ENCODE data around the gene SLC16A5. TPM values are rescaled to one million over a fixed set of nuclear protein-coding genes. Genes with fewer than 3 reads are reported as not detected.

Gene SLC16A5
- polyA plus RNA-seq, 1 donor = 6.9 TPM

DNA sequence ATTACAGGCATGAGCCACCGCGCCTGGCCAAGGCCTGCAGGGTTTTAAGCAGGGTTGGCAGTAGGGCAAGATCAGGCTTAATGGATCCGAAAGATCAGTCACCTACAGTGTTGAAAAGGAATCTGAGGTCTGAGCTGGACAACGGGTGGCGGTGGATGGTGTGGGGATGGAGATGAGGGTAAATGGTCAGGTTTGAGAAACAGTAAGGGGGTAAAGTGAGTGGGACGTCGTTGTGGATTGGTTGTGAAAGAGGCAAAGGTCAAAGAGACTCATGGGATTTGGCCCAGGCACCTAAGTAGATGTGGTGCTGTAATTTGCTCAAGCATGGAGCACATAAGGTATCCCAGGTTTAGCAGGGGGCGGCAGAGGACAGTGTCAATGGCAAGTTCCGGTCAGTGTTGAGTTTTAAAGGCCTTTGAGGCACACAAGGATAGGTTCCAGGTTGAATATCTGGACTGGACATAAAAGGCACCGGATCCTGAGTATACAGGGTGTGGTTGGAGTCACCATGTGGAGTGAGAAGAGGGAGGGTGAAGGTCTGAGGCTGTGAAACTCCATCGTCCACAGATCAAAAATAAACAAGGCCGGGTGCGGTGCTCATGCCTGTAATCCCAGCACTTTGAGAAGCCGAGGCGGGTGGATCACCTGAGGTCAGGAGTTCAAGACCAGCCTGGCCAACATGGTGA, 1.1 kb upstream of the SLC16A5 start:
- DNase-seq (ENCODE audit: low read depth) = no peak

DNA sequence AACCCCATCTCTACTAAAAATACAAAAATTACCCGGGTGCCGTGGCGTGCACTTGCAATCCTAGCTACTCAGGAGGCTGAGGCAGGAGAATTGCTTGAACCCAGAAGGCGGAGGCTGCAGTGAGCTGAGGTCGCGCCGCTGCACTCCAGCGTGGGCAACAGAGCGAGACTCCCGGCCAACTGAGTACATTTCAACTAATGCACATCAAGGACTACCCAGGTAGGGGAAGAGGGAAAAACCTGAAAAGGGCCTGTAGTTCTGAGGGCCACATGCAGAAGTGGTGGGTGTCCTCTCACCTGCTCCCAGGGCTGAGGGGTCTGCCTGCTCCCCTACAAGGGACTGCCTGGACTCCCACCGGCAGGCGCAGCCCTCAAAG, 584 bp upstream of the SLC16A5 start:
- DNase-seq (ENCODE audit: low read depth) = no peak

DNA sequence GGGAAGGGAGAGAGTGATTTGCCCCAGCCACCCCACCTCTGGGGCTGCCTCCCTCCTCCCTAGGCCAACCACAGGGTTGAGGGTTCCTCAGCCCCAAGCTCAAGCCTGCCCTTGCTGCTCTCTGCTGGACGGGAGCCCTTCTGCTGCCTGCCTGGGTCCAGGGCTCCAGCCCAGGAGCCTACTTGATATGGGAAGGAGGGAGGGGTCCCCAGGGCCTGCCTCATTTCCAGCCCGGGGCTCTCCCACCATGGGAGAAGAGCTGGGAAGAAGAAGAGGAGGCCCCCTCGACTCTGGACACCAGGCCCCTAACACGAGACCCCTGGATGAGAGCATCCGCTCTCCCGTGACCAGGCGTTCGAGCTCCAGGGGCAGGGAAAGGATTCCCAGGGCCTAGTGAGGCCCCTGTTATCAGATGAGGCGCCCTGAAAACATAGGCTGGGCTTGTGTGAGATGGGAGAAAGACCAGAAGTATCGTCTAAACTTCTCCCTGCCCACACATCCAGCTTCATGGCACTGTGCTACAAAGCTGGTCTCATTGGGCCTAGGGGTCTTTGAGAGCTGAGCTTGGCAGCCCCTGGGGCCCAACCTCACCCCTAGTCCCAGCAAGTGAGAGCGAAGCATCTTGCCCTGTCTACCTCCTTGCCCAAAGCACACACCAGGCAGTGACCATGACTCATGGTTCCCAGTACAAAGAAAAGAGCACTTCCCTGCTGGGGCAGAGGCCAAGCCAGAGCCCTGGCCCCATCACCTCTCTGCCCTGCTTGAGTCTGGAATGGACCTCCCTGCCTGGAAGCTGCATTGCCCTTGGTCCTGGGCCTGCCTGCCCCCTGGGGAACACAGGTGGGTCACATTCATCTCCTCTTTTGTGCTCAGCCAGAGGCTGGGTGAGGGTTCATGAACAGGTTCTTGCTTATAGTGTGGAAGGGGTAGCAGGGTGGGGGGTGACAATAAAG, 987 bp downstream of the SLC16A5 start:
- DNase-seq (ENCODE audit: low read depth) = no peak

DNA sequence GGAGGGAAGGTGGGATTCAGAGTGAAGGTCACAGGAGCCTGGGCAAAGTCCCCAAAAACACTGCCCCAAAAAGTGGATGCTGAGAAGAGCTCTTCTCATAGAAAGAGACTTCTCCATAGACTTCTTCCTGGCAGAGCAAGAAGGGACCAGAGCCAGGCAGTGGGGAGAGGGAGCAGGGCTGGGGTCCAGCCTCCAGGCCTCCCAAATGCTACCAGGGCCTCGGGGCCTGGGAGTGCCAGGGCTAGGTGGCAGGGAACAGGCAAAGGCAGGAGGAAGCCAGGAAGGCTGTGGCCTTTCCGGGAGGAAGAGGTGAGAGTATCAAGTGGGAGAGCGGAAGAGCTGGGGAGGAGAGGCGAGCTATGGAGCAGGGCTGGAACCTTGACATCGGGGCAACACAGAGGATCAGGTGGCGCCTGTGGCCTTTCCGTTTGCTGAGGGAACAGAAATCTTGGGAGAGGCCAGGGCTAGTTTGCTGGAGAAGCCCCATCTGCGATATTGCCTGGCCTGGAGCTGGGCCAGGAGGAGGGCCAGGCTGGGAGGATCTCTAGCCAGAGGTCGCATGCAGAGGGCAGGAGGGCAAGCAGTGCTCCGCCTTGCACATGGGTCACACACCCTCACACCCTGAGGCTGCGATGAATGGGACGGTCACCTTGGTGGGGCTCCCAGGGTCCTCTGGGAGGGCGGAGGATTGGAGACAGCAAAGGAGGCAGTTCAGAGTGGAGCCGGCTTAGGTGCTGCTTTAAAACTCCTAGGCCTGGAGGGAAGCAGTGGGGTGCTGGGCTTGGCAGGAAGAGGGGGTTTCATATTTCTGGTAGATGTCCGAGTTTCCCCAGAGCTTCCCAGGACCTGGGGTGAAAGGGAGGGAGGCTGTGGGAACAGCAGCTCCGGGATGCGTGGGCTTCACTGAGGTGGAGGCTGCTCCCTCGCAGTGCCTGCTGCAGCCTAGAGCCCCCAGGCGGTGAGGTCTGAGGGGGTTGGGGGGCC, 3.4 kb downstream of the SLC16A5 start:
- DNase-seq (ENCODE audit: low read depth) = no peak

DNA sequence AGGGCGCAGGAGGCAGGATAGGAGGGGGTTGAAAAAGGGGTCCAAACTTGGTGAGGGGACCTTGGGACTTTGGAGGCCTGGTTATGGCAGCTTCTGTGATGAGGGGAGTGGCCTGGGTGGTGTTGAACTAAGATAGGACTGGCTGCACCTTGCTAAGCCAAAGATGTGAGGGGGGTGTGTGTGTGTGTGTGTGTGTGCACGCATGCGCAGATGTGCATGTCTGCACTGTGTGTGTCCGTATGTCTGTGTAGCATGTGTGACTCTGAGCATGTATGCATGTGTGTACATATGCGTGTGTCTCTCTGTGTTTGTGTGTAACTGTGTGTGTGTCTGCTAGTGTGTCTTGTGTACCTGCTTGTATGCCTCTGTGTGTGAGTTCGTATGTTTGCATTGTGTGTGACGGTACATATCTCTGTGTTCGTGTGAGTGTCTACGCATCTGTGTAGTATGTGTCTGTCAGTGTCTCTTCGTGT, 4.1 kb downstream of the SLC16A5 start:
- DNase-seq (ENCODE audit: low read depth) = no peak

DNA sequence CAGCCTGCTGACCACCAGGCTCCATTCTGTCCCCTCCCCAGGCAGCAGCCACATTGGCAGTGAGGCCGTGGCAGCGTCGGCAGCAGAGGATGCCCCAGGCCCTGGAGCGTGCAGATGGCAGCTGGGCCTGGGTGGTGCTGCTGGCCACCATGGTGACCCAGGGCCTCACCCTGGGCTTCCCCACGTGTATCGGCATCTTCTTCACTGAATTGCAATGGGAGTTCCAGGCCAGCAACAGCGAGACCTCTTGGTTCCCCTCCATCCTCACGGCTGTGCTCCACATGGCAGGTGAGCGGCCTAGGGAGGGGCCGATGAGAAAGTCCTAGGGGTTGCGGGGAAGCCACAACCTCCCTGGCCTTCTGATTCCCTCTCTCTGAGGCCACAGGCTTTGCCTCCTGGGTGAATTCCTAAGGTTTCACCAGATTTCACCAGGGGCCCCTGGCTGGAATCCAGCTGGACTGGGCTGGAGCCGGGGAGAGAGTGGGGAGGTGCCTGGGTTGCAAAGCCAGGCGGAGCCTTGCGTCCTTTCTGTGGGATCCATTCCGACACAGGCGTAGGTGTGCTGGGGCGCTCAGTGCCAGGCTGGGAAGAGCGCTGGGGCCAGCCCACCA, 5.9 kb downstream of the SLC16A5 start:
- no peak for DNase-seq (ENCODE audit: low read depth)

DNA sequence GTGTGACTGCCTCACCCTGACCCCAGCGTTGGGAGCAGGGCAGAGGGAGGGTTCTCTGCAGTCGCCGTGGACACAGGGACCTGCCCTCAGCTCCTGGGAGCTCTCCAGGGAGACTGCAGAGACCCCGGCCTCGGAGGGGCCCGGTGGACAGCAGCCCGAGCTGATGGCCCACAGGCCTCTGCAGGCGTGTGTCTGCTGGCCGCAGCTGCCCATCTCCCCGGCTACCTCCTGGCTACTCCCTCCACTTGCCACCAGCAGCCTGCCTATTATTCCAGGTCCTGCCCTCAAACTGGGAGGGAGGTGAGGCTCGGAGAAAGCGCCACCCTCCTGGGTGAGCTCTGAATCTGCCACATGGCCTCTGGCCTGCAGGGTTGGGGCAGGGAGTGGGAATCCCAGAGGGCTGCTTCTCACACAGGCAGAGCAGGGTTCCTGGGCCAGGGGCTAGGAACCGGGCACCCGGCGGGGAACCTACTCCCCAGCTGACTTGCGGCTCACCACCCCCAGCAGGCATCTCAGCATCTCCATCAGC, 7.2 kb downstream of the SLC16A5 start:
- DNase-seq (ENCODE audit: low read depth) = no peak

DNA sequence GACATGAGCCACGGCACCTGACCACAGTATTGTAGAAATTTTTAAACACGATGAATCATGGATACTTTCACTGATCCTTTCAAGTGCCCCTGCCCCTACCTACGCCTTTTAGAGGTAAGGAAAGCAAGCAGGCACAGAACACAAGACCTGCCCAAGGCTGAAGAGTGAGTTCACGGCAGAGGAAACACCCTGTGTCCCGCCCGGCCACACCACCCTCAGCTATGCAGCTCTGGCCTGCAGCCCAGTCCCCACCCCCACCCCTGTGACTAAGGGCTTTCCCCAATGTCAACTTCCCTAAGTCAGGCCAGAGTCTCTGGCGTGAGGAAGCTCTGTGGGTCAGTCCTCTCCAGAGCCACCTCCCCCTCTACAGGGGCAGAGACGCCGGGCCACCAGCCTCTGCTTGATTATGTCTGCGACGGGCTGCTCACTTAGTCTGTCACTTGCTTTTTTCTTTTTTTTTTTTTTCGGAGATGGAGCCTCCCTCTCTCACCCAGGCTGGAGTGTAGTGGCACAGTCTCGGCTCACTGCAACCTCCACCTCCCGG, 8.4 kb downstream of the SLC16A5 start:
- no peak for DNase-seq (ENCODE audit: low read depth)

DNA sequence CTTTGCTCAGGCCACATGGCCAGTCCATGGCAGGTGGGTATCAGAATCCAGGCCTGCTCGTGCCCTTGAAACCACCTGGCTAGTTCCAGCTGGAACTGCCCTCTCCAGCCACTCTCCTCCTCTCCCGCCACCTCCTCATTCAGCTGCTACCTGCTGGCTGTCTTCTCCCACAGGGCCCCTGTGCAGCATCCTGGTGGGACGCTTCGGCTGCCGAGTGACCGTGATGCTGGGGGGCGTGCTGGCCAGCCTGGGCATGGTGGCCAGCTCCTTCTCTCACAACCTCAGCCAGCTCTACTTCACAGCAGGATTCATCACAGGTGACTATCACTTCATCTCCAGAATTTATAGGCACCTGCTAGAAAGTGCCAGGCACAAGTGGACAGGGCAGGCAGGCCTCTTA, 10.1 kb downstream of the SLC16A5 start:
- DNase-seq (ENCODE audit: low read depth) = no peak

DNA sequence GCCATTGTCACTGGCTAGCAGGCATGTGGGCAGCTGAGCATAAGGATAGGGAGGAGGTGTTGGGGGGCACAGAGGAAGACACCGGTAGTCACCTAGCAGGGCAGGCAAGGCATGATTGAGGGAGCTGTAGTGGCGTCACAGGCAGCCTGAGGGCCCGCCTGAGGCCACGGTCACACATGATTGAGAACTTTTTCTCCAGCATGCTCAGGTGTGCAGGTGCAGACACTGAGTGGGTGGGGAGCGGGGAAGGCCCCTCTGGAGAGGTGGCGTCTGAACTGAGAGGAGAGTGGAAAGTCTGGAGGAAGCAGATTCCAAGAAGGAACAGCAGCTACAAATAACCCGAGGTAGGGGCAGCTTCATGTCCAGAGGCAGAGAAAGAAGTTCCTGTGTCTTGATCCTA, 11.1 kb downstream of the SLC16A5 start:
- no peak for DNase-seq (ENCODE audit: low read depth)

DNA sequence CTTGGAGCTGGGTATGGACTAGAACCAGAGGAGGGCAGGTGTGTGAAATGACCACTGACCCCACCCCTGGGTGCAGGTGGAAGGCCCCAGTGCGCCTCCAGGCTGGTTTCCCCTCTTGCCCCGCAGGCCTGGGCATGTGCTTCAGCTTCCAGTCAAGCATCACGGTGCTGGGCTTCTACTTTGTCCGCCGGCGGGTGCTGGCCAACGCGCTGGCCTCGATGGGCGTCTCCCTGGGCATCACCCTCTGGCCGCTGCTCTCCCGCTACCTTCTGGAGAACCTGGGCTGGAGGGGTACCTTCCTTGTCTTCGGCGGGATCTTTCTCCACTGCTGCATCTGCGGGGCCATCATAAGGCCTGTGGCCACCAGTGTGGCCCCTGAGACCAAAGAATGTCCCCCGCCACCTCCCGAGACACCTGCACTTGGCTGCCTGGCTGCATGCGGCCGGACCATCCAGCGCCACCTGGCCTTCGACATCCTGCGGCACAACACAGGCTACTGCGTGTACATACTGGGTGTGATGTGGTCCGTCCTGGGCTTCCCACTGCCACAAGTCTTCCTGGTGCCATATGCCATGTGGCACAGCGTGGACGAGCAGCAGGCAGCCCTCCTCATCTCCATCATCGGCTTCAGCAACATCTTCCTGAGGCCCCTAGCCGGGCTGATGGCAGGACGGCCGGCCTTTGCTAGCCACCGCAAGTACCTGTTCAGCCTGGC, 12.3 kb downstream of the SLC16A5 start:
- DNase-seq (ENCODE audit: low read depth) = no peak

DNA sequence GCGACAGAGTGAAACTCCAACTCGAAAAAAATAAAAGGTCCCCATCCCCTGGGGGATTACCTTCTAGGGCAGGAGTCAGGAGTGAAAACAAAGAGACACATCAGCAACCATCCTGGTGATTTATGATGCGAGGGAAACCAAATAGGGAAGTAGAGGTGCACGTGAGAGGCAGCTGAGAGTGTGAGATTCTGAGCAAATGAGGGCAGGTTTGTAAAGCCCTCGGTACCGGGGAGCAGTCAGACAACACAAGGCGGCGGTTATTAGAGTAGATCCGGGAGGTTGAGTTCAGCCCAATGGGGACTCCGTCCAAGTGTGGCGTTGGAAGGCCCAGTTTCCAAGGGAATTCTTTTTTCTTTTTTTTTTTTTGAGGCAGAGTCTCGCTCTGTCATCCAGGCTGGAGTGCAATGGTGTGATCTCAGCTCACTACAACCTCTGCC, 14.6 kb downstream of the SLC16A5 start:
- no peak for DNase-seq (ENCODE audit: low read depth)

DNA sequence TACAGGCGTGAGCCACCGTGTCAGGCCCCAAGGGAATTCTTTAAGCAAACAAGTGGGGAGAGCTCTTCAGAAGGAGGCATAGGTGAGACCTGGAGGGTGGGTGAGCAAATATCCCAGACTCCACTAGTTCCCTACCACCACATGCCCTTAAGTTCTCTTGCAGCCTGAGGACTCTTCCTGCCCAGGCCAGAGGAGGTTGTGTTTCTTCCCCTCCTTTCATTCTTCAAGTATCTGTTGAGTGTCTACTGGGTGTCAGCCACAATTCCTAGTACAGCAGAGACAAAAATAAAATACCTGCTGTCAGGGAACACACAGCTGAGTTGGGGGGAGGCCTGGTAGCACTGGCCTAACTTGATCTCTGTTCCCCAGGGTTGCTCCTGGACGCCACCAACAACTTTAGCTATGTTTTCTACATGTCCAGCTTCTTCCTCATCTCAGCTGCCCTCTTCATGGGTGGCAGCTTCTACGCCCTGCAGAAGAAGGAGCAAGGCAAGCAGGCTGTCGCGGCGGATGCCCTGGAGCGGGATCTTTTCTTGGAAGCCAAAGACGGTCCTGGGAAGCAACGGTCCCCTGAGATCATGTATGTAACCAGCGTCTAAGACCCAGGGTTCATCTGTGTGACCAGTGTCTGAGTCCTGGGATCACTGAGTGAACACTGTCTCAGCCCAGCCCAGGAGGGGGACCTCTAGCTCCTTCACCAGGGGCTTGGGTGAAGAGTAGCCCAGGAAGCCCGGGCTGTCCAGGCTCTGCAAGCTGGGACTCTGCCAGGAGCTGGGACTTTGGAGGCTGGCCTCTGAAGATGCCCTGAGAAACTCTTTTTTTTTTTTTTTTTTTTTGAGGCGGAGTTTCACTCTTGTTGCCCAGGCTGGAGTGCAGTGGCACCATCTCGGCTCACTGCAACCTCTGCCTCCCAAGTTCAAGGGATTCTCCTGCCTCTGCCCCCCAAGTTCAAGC, 16.1 kb downstream of the SLC16A5 start:
- no peak for DNase-seq (ENCODE audit: low read depth)

DNA sequence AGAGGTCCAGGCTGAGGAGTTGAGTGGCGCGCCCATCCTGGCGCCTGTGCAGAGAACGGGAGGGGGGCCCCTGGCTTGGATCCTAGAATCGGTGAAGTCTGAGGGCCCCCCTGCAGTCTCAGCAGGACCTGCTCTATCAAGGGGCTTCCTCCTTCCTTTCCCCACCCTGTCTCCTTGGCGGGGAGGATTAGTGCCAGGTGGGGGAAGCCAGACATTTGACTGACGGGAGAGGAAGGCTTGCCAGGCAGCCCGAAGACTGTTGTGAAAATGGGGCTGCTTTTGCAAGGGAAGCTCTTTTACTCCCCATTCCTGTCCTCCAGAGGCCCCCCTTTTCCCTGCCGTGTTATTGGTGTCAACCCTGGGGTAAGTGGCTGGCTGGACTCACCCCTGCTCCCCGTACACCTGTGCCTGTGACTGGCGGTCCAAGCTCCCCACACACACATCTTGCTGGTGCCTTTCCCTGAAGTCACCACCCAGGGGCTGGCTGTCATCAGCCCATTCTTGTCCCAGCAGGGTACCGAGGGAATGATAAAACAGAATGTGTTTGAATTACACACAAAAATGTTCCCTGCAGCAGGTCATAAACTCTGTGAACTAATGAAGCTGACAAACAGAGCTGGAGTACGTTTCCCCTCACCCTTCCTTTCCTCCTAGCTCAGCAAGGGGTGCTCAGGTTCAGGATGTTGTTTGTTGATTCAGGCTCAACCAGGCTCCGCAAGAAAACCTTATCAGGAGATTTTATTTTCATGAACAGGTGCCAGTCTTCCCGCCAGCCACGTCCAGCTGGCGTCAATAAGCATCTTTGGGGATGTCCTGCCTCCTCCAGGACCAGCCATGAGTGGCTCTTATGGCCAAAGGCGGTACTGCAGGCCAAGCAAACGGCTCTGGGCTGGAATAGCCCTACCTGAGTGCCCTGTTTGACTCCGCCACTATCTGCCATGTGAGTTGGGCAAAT, 17.6 kb downstream of the SLC16A5 start:
- DNase-seq (ENCODE audit: low read depth) = no peak

DNA sequence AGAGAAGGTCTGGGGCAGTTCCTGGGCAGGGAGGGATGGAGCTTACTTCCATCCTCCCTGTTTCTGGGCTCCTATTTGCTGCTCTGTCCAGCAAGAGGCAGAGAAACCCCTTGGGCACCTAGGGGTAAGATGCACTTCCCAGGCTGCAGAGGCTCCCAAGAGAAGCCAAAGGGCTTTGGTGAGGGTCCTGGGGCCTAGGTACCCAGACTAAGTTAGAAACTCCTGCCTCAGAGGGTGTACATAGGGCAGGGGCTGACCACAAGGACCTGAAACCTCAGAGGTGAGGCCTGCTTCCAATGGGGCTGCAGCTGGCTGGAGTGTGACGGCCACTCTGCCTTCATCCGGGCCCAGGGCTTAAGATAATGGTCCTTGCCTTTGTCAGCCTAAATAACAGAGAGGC, 20.4 kb downstream of the SLC16A5 start:
- no peak for DNase-seq (ENCODE audit: low read depth)

DNA sequence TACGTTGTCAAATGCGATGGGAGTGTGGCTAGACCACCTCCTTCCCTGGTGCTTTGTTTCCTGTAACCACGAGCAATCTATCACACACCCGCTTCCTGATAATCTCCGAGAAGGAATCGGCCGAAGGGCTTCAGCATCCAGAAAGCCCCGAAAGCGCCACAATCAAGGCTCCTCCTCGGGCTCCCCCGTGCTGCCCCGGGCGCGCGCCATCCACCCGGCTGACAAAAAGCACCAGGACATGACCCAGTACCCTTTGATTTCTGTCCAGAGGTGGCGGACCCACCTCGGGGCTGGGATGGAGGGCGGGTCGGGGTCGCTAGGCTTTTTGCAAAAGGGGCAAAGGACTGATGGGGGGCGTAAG, 21.3 kb downstream of the SLC16A5 start:
- no peak for DNase-seq (ENCODE audit: low read depth)

DNA sequence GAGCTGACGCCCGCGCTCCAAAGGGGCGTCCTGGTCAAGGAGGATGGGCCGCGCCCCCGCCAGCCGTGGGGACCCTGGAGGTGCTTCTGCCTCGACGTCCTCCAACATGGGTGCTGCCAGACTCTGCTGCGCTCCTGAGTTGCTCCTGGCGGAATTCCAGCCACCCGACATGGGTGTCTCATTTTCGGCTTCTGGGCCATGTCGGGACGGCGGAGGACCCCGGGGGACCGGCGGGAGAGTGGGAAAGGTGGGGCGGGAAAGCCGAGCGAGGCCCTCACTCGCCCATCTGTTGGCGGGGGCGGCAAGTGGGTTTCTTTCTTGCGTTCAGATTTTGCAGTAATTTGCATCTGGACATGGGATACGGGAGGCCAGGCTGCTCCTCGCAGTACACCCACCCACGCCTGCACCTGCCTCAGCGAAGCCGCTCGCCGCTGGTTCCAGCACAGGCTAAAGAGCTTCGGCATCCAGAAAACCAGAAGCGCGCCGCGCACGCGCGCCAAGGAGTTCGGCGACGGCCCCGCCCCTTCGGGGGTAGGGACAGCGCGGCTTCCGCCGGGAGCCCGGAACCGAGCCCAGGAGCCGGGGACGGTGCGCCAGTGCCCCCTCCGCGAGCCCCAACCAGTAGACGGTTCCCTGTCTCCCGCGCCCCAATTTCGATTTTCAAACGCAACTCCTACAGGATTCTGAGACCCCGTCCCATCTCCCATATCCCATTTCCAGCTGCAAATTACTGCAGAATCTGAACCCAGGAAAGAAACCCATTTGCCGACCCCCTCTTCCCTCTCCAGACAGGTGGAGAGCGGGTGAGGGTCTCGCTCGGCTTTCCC, 21.9 kb downstream of the SLC16A5 start, which contains the start of gene ARMC7:
TSS of gene ARMC7 (plus strand) at position 563 of the 827 bp plus-strand sequence. CDS start 320 bp downstream, outside the sequence.
- peak; percentile 64 for DNase-seq (ENCODE audit: low read depth)
